Lung (tissue), 12 donors: Measurements from ENCODE around the gene VWA3A. TPM values are rescaled to one million over a fixed set of nuclear protein-coding genes. Genes with fewer than 3 reads are reported as not detected.

Source experiments
- ATAC-seq: fragments of 200-7000 bp; cut with Tn5 transposase; one replicate; pipeline ENCODE4 v1.9.1; 2020; ENCODE audit warnings: moderate number of reproducible peaks; ENCODE audit not compliant: insufficient read depth, low FRiP score
- DNase-seq, 3 donors: peaks; one replicate each; pipeline ENCODE4 v3.0.0-alpha.2; 2013 to 2017
- H3K27ac ChIP-seq, 2 donors: one replicate each; pipeline ENCODE4 v1.5.1; 2013; ENCODE audit warnings: mild to moderate bottlenecking in 2 of 2, moderate library complexity in 2 of 2, control low read depth in 1 of 2, inconsistent platforms in 1 of 2, low read depth in 1 of 2, low read length in 1 of 2
- H3K27me3 ChIP-seq, 3 donors: one replicate each; pipeline ENCODE4 v1.5.1; 2013; ENCODE audit warnings: low read length in 2 of 3; ENCODE audit not compliant: control insufficient read depth in 3 of 3, insufficient read depth in 3 of 3
- H3K36me3 ChIP-seq, 4 donors: one replicate each; pipeline ENCODE4 v1.5.1; 2013; ENCODE audit warnings: low read length in 4 of 4, mild to moderate bottlenecking in 1 of 4, moderate library complexity in 1 of 4; ENCODE audit not compliant: control insufficient read depth in 4 of 4, insufficient read depth in 4 of 4
- H3K4me1 ChIP-seq, 5 donors: one replicate each; pipeline ENCODE4 v1.5.1; 2013; ENCODE audit warnings: low read length in 5 of 5, mild to moderate bottlenecking in 2 of 5, moderate library complexity in 1 of 5; ENCODE audit not compliant: control insufficient read depth in 5 of 5, insufficient read depth in 5 of 5
- H3K4me3 ChIP-seq: one replicate; pipeline ENCODE4 v1.5.1; 2013; ENCODE audit warnings: mild to moderate bottlenecking, control low read depth, moderate library complexity
- H3K9ac ChIP-seq, 2 donors: one replicate each; pipeline ENCODE4 v1.5.1; 2013; ENCODE audit warnings: low read length in 2 of 2, control low read depth in 1 of 2; ENCODE audit not compliant: insufficient read depth in 1 of 2
- H3K9me3 ChIP-seq, 4 donors: one replicate each; pipeline ENCODE4 v1.5.1; 2013; ENCODE audit warnings: low read length in 3 of 4, mild to moderate bottlenecking in 1 of 4, moderate library complexity in 1 of 4; ENCODE audit not compliant: control insufficient read depth in 4 of 4, insufficient read depth in 3 of 4
- CTCF ChIP-seq: IDR thresholded peaks from 2 replicates; pipeline ENCODE4 v1.5.1; 2012; ENCODE audit warnings: mild to moderate bottlenecking; ENCODE audit errors: control extremely low read depth, extremely low read depth
- WGBS, 2 donors: extraction: QIAGEN DNeasy Blood & Tissue Kit; methylation state at CpG; one replicate each; pipeline ENCODE4 v1.1.7; 2013; 5-methylcytosine and 5-hydroxymethylcytosine counted together
- polyA plus RNA-seq, 2 donors: library from polyadenylated mRNA; stranded (reverse); fragments of 200-250 nt; gene quantifications; one replicate each; pipeline ENCODE4 v1.2.1, GENCODE V29; 2013
- total RNA-seq, 2 donors: library from RNA; depleted of rRNA in 1 of 2; stranded (reverse); fragments of >200 nt in 1 of 2; gene quantifications; one replicate each; pipeline ENCODE4 v1.2.1, GENCODE V29; 2014 to 2021
- donor health status: control.
- donor health status: control.
- donor health status: Bipolar disorder and iron deficiency.
- donor health status: healthy.
- donor health status: DM: yes; HTN: yes; CAD: no.

VWA3A gene
- total and polyA plus RNA-seq, 4 donors = 2.4 to 15.1 (median 8.7) TPM

- 77 to 82% methylated on average over 1 of the region's 1 CpG for WGBS, 2 donors
- TF ChIP-seq CTCF = no peak
These were observed 13.7 kb upstream of the VWA3A start for GRCh38 chr16:22078656-22079055.

GRCh38 chr16:22081050-22081449, 11.3 kb upstream of the VWA3A start:
- Histone ChIP-seq H3K4me1 (no peaks in the 10 kb centered on the region), H3K36me3 (peaks cover 0 to 5% (median under 1%) of the 10 kb centered on the region in 4 donors), H3K9me3 (no peaks in the 10 kb centered on the region), H3K9ac (no peak overlapping the region), H3K27ac (no peak overlapping the region), H3K27me3 (no peaks in the 10 kb centered on the region), H3K4me3 (no peak overlapping the region)
- 92 to 96% methylated on average over 3 of the region's 3 CpGs for WGBS, 2 donors
- DNase-seq (no peak), ATAC-seq (no peak)
- TF ChIP-seq CTCF = no peak

More at GRCh38 chr16:22078656-22079055, 13.7 kb upstream of the VWA3A start:
- ATAC-seq (no peak), DNase-seq (no peak)
- Histone ChIP-seq H3K9me3 (no peaks in the 10 kb centered on the region), H3K9ac (no peak overlapping the region), H3K36me3 (peaks cover 0 to 7% (median under 1%) of the 10 kb centered on the region in 4 donors), H3K27ac (no peak overlapping the region), H3K27me3 (no peaks in the 10 kb centered on the region), H3K4me1 (peaks cover 0 to 2% (median 0%) of the 10 kb centered on the region in 5 donors), H3K4me3 (no peak overlapping the region)

- Histone ChIP-seq H3K9me3 (no peaks in the 10 kb centered on the region), H3K9ac (no peak overlapping the region), H3K36me3 (peaks cover 0 to 6% (median 4%) of the 10 kb centered on the region in 4 donors), H3K27ac (no peak overlapping the region), H3K4me3 (no peak overlapping the region), H3K4me1 (peaks cover 0 to 5% (median 0%) of the 10 kb centered on the region in 5 donors), H3K27me3 (no peaks in the 10 kb centered on the region)
- no peak for TF ChIP-seq CTCF
- ATAC-seq (no peak), DNase-seq (no peak)
- WGBS, 2 donors = 97 to 100% methylated on average over 1 of the region's 1 CpG
These were observed 5.9 kb upstream of the VWA3A start for GRCh38 chr16:22086440-22086839.

GRCh38 chr16:22088642-22089041, 3.7 kb upstream of the VWA3A start:
- WGBS, 2 donors = 91 to 98% methylated on average over 1 of the region's 1 CpG
- DNase-seq (no peak), ATAC-seq (no peak)
- H3K4me1 ChIP-seq = peaks cover 3 to 16% (median 5%) of the 10 kb centered on the region in 5 donors
- H3K4me3 ChIP-seq = no peak overlapping the region
- TF ChIP-seq CTCF = no peak
- H3K27me3 ChIP-seq = no peaks in the 10 kb centered on the region
- H3K9ac ChIP-seq = no peak overlapping the region
- H3K9me3 ChIP-seq = no peaks in the 10 kb centered on the region
- H3K36me3 ChIP-seq = peaks cover 0 to 6% (median 4%) of the 10 kb centered on the region in 4 donors
- no peak overlapping the region for H3K27ac ChIP-seq
